DOHH2 (cell line): ENCODE measurements around the gene ERLEC1.
"Not testable (repeated sequence)": the region's sequence is repeated elsewhere in the genome, so short reads cannot be mapped to it uniquely, and the experiment has no call there.

Source experiments
- H3F3A ChIP-seq: fragments of 200-600 bp; sonication (generic), shearing (Covaris generic); 2 replicates; pipeline ENCODE4 v1.6.0; 2016; ENCODE audit warnings: antibody characterized with exemption, mild to moderate bottlenecking; ENCODE audit not compliant: control insufficient read depth, insufficient read depth
- H3K27ac ChIP-seq: fragments of 200-600 bp; sonication (generic); 2 replicates; pipeline ENCODE4 v1.5.1; 2014; ENCODE audit warnings: low read depth, mild to moderate bottlenecking, low read length, moderate library complexity
- H3K27me3 ChIP-seq: fragments of 200-600 bp; sonication (generic); 2 replicates; pipeline ENCODE4 v1.6.1; 2014; ENCODE audit warnings: mild to moderate bottlenecking, low read length, mixed read lengths; ENCODE audit not compliant: control insufficient read depth
- H3K36me3 ChIP-seq: fragments of 200-600 bp; sonication (generic); 2 replicates; pipeline ENCODE4 v1.6.1; 2014; ENCODE audit warnings: mild to moderate bottlenecking, low read length, moderate library complexity, mixed read lengths; ENCODE audit not compliant: control insufficient read depth
- H3K4me1 ChIP-seq: fragments of 200-600 bp; sonication (generic); 2 replicates; pipeline ENCODE4 v1.6.1; 2014; ENCODE audit warnings: mild to moderate bottlenecking, low read length, mixed read lengths; ENCODE audit not compliant: control insufficient read depth
- H3K4me2 ChIP-seq: fragments of 200-600 bp; sonication (generic); 2 replicates; pipeline ENCODE4 v1.6.0; 2014; ENCODE audit warnings: mild to moderate bottlenecking, low read length, moderate library complexity
- H3K4me3 ChIP-seq: fragments of 200-600 bp; sonication (generic); 2 replicates; pipeline ENCODE4 v1.5.1; 2014; ENCODE audit warnings: mild to moderate bottlenecking, low read length, mixed read lengths
- H3K79me2 ChIP-seq: fragments of 200-600 bp; sonication (generic); 2 replicates; pipeline ENCODE4 v1.6.1; 2014; ENCODE audit warnings: mild to moderate bottlenecking, low read length, mixed read lengths; ENCODE audit not compliant: control insufficient read depth
- H3K9me2 ChIP-seq: fragments of 200-600 bp; sonication (generic); replicated peaks from 2 replicates; pipeline ENCODE4 v1.6.1; 2014; ENCODE audit warnings: mild to moderate bottlenecking, low read length, mixed read lengths; ENCODE audit not compliant: control insufficient read depth
- H3K9me3 ChIP-seq: fragments of 200-600 bp; sonication (generic); 2 replicates; pipeline ENCODE4 v1.6.1; 2014; ENCODE audit warnings: antibody characterized with exemption, low read length, mixed read lengths; ENCODE audit not compliant: control insufficient read depth, insufficient read depth
- H4K20me1 ChIP-seq: fragments of 200-600 bp; sonication (generic); 2 replicates; pipeline ENCODE4 v1.6.0; 2014; ENCODE audit warnings: low read depth, mild to moderate bottlenecking, antibody characterized with exemption, low read length, moderate library complexity; ENCODE audit not compliant: control insufficient read depth, insufficient read depth
- EZH2phosphoT487 ChIP-seq: fragments of 200-600 bp; sonication (generic); IDR thresholded peaks from 2 replicates; pipeline ENCODE4 v1.6.1; 2017; ENCODE audit warnings: borderline replicate concordance, mild to moderate bottlenecking, antibody characterized with exemption, low read length, moderate library complexity, mixed read lengths
- TF ChIP-seq, protein P1 (sequence below): fragments of 200-600 bp; sonication (generic); IDR thresholded peaks from one replicate; pipeline ENCODE4 v1.5.1; 2014; ENCODE audit warnings: antibody characterized with exemption, mild to moderate bottlenecking, low read depth, low read length; ENCODE audit not compliant: poor library complexity, severe bottlenecking

Gene ERLEC1

DNA sequence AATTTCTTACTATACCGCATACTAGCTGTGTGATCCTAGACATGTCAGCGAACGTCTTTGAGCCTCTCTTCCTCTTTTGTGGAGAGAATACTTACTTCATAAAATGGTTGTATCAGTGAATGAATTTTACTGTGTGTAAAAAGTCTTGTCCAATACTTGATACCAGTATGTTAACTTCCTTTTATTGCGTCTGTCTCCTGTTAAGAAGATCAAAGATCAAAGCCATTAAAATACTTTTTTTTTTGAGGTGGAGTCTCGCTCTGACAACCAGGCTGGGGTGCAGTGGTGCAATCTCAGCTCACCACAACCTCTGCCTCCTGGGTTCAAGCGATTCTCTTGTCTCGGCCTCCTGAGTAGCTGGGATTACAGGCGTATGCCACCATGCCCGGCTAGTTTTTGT, 33.2 kb downstream of the ERLEC1 start:
- H3K4me3 ChIP-seq: no peak overlapping the region
- H3K4me2 ChIP-seq: no peak overlapping the region
- H3K27ac ChIP-seq: no peak overlapping the region
- no peaks in the 10 kb centered on the region for H3K9me3 ChIP-seq
- H3K27me3 ChIP-seq: no peaks in the 10 kb centered on the region
- no peaks in the 10 kb centered on the region for H3K79me2 ChIP-seq
- TF ChIP-seq, protein P1, sequence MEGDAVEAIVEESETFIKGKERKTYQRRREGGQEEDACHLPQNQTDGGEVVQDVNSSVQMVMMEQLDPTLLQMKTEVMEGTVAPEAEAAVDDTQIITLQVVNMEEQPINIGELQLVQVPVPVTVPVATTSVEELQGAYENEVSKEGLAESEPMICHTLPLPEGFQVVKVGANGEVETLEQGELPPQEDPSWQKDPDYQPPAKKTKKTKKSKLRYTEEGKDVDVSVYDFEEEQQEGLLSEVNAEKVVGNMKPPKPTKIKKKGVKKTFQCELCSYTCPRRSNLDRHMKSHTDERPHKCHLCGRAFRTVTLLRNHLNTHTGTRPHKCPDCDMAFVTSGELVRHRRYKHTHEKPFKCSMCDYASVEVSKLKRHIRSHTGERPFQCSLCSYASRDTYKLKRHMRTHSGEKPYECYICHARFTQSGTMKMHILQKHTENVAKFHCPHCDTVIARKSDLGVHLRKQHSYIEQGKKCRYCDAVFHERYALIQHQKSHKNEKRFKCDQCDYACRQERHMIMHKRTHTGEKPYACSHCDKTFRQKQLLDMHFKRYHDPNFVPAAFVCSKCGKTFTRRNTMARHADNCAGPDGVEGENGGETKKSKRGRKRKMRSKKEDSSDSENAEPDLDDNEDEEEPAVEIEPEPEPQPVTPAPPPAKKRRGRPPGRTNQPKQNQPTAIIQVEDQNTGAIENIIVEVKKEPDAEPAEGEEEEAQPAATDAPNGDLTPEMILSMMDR: no peak
- no peak for TF ChIP-seq EZH2phosphoT487
- peaks cover 25% of the 10 kb centered on the region for H3K36me3 ChIP-seq
- no peaks in the 10 kb centered on the region for H3F3A ChIP-seq
- no peaks in the 10 kb centered on the region for H4K20me1 ChIP-seq
- no peaks in the 10 kb centered on the region for H3K4me1 ChIP-seq
- no peaks in the 10 kb centered on the region for H3K9me2 ChIP-seq

DNA sequence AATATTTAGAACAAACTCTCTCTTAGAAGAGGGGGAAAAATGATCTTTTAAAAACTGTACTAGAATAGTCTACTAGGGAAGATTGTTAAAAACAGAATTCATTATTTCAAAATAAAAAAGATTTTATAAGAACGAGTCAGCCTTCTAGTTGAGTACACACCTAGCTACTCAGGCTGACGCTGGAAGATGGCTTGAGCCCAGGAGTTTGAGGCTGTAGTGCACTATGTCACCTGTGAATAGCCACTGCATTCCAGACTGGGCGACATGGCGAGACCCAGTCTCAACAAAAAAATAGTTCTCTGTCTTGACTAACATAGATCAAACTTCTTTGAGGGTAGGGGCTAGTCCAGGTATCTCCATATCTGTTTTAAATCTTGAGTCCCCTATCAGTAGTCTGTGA, 33.9 kb downstream of the ERLEC1 start:
- Histone ChIP-seq H4K20me1 (no peaks in the 10 kb centered on the region), H3K9me2 (no peaks in the 10 kb centered on the region), H3K36me3 (peaks cover 19% of the 10 kb centered on the region), H3F3A (no peaks in the 10 kb centered on the region), H3K27me3 (no peaks in the 10 kb centered on the region), H3K79me2 (no peaks in the 10 kb centered on the region), H3K9me3 (no peaks in the 10 kb centered on the region), H3K27ac (no peak overlapping the region), H3K4me2 (no peak overlapping the region), H3K4me1 (no peaks in the 10 kb centered on the region), H3K4me3 (no peak overlapping the region)
- TF ChIP-seq, protein P1: no peak
- TF ChIP-seq EZH2phosphoT487: no peak

DNA sequence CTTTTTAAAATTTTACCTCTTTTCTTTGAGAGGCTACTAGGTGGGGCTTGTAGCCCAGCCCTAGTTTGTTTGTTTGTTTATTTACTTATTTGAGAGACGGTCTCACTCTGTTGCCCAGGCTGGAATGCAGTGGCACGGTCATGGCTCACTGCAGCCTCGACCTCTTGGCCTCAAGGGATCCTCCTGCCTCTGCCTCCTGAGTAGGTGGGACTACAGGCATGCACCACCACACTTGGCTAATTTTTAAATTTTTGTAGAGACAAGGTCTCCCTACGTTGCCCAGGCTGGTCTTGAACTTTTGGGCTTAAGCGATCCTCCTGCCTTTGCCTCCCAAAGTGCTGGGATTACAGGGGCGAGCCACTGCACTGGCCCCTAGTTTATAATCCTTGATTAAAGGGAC, 35.0 kb downstream of the ERLEC1 start:
- H3K79me2 ChIP-seq: no peaks in the 10 kb centered on the region
- no peak for TF ChIP-seq EZH2phosphoT487
- TF ChIP-seq, protein P1: no peak

DNA sequence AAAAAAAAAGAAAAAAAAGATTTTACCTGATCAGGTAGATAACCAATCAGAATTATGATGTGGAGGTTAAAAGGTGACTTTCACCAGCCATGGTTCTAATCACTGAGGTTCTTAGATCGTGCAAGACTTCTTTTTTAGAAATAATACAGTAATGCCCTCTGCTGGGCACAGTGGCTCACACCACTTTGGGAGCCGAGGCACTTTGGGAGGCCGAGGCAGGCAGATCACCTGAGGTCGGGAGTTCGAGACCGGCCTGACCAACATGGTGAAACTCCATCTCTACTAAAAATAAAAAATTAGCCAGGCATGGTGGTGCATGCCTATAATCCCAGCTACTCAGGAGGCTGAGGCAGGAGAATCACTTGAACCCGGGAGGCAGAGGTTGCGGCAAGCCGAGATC, 36.8 kb downstream of the ERLEC1 start:
- not testable (repeated sequence) for H3K9me2 ChIP-seq

More for the DNA sequence above, 35.0 kb downstream of the ERLEC1 start:
- Histone ChIP-seq H3K9me2 (no peaks in the 10 kb centered on the region), H3K4me2 (no peak overlapping the region), H3K27ac (no peak overlapping the region), H3F3A (no peaks in the 10 kb centered on the region), H3K36me3 (peaks cover 16% of the 10 kb centered on the region), H3K27me3 (no peaks in the 10 kb centered on the region), H3K4me3 (no peak overlapping the region), H3K9me3 (no peaks in the 10 kb centered on the region), H4K20me1 (no peaks in the 10 kb centered on the region), H3K4me1 (no peaks in the 10 kb centered on the region)

More for the DNA sequence above, 36.8 kb downstream of the ERLEC1 start:
- H3K9me3 ChIP-seq, H3K27ac ChIP-seq, H3F3A ChIP-seq, H4K20me1 ChIP-seq, H3K4me3 ChIP-seq, H3K79me2 ChIP-seq, H3K4me2 ChIP-seq, H3K27me3 ChIP-seq, H3K36me3 ChIP-seq, H3K4me1 ChIP-seq: not testable (repeated sequence)
- TF ChIP-seq, protein P1: peak; percentile 46
